Measurements from ENCODE around the gene CFAP157.

DNA sequence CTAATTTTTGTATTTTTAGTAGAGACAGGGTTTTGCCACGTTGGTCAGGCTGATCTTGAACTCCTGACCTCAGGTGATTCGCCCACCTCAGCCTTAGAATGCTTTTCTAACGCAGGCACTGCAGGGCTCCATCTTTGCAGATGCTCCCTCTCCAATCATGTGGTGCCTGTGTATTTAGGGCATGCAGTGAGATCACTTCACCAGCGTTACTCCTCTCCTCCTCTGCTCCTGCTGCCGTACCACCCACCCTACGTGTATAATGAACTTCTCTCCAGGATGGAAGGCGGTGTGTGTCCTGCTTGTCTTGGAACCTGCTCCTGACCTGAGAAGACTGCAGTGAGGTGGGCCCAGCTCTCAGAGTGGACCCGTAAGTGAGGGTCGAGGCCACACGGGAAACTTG, 13.6 kb upstream of the CFAP157 start:
- TF ChIP-seq GATA3 (IDR thresholded peaks at IDR 0.05; ENCODE audit: low read depth, low read length) (no peak), GATA2 (IDR thresholded peaks at IDR 0.05; ENCODE audit: low read depth, low read length) (no peak)
